Measurements from ENCODE around the gene MIF.
"Not testable (repeated sequence)": the region's sequence is repeated elsewhere in the genome, so short reads cannot be mapped to it uniquely, and the experiment has no call there.

The MIF gene

GRCh38 chr22:23893945-23894709 lies at the start of gene MIF:
MIF (plus strand) TSS chr22:23894383; CDS start chr22:23894475, 92 bp downstream.
- peak; percentile 50 to 70 for DNase-seq

GRCh38 chr22:23844739-23845202 lies 49.4 kb upstream of the MIF start:
- DNase-seq: no peak

- no peak for DNase-seq
These were observed 48.7 kb upstream of the MIF start for GRCh38 chr22:23845265-23846080.

GRCh38 chr22:23846081-23846469 lies 48.1 kb upstream of the MIF start:
- DNase-seq: no peak

GRCh38 chr22:23847310-23847920 lies 46.8 kb upstream of the MIF start:
- no peak for DNase-seq

- DNase-seq: no peak
These were observed 46.0 kb upstream of the MIF start for GRCh38 chr22:23847991-23848864.

GRCh38 chr22:23849009-23850006 lies 44.9 kb upstream of the MIF start:
- peak; percentile 11 to 23 for DNase-seq

GRCh38 chr22:23850136-23850611 lies 44.0 kb upstream of the MIF start:
- DNase-seq: no peak

GRCh38 chr22:23856721-23857605 lies 37.2 kb upstream of the MIF start:
- no peak for DNase-seq

- peak; percentile 82 to 87 for DNase-seq
These were observed 36.3 kb upstream of the MIF start, which contains the start of gene SLC2A11 for GRCh38 chr22:23857606-23858483. SLC2A11 (plus strand) TSS chr22:23857875; CDS start chr22:23858000, 125 bp downstream.

GRCh38 chr22:23858484-23858815 lies 35.7 kb upstream of the MIF start:
- DNase-seq: no peak

- no peak for DNase-seq
These were observed 35.0 kb upstream of the MIF start for GRCh38 chr22:23859201-23859600.

- not testable (repeated sequence) for DNase-seq
These were observed 34.0 kb upstream of the MIF start for GRCh38 chr22:23860187-23860586.

GRCh38 chr22:23862103-23862502 lies 32.1 kb upstream of the MIF start:
- no peak for DNase-seq

GRCh38 chr22:23864499-23865154 lies 29.6 kb upstream of the MIF start:
- not testable (repeated sequence) for DNase-seq

GRCh38 chr22:23868580-23868979 lies 25.6 kb upstream of the MIF start:
- DNase-seq: no peak

- no peak for DNase-seq
These were observed 19.3 kb upstream of the MIF start for GRCh38 chr22:23874871-23875270.

- no peak for DNase-seq
These were observed 18.4 kb upstream of the MIF start for GRCh38 chr22:23875801-23876200.
